Stimulated activated CD4-positive, alpha-beta T cell treated with anti-CD3 and anti-CD28 coated beads, TNF-alpha, amount 100 ng/mL, for 1 hour (primary cell): Measurements from ENCODE around the gene FBXL7.

ENCODE experiments used
- DNase-seq, 3 donors: peaks; one replicate each; pipeline ENCODE4 v3.0.0-alpha.2; 2020; ENCODE audit warnings: low read depth in 3 of 3, low spot score in 1 of 3

FBXL7 gene

DNA sequence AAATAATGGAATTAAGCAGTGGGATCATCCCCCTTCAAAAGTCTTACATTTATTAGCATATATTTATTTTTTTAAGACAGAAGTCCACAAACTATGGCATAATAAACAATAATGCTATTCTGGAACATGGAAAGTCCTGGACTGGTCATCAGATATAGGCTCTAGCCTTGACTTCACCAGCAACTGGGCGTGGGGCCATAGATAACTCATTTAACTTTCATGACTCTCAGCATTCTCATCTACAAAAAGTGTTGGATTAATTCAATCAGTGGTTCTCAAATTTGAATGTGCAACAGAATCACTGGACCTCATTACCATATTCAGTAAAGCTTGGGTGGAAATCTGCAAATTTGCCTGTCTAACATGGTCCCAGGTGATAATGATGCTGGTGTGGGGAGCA is 253.8 kb downstream of the FBXL7 start:
- no peak for DNase-seq

DNA sequence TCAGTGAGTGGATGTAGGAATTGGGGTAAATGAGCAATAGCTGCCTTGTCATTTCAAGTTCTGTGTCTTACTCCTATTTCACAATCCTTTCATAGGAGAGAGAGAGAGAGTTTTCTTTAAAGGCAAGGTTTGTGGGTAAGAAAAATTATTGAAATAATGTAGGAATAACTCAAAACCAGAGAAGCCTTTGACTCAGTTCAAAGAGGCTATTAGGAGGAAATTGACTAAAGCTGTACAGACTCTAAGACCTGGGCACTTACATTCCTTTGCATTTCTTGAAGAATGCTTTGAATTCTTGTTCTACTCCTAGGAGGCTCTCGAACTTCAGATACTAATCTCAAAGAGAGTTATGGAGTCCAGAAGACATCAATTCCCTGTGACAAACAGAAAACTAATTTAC is 257.1 kb downstream of the FBXL7 start:
- no peak for DNase-seq

DNA sequence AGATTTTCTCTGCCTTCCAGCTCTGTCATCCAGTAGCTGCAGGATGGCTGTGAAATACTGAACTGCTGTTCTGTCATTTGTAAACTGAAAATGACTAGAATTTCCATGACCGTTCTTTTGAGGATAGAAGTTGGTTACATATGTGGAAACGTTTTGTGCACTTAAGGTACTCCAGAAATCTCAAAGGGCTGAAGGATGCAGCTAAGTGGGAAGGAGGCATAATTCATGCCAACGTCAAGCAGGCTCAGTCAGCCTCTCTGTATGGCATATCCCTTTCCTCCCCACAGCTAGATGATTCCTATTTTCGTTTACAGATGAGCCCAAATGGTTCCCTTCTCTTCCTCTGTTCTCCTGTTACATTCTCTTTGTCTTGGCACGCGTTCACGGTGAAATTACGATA is 257.6 kb downstream of the FBXL7 start:
- no peak for DNase-seq

DNA sequence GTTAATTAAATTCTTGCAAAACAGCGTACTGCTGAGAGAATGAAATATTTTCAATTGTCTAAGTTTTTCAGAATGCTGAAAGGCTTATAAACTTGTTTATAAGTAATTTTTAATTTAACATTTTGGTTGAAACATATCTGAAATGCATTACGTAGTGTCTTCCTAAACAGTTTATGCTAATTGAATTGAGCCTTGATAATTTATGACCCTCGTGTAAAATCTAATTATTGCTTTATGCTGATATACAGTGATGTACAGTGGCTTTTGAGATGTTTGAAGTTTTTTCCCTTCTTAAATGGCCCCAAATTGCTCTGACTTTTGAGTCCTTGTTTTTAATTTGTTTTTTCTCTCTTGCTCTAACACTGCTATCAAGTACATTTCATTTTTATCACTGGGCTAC is 262.7 kb downstream of the FBXL7 start:
- no peak for DNase-seq

DNA sequence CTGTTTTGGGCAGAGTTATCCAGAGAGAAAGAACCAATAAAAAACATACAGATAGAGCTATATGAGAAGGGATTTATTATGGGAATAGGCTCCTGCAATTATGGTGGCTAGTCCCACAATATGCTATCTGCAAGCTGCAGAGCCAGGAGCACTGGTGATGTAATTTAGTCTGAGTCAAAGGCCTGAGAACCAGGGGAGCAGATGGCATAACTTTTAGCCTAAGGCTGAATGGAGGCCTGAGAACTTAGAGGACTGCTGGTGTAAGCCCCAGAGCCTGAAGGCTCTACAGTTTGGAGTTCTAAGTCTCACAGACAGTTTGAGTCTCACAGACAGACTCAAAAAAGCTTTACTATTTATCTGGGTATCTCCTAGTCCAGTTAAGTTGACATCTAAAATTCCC is 263.8 kb downstream of the FBXL7 start:
- DNase-seq, result no peak

DNA sequence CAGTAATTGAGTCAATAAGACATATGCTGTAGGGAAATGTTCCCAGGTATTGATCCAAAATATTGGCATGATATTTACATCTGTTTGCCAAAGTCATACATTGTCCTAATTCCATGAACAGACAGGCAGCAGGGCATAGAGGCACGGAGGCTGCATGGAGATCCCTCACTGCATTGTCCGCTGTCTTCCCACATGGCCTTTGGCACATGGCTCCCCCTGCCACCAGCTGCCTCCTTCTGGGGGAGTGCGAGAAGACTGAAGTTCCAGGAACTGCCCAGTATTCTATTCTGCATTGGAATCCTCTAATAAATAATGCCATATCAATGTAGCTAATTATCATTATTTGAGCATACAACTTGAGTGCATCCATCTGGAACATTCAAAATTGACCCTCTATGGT is 269.0 kb downstream of the FBXL7 start:
- DNase-seq, result no peak

DNA sequence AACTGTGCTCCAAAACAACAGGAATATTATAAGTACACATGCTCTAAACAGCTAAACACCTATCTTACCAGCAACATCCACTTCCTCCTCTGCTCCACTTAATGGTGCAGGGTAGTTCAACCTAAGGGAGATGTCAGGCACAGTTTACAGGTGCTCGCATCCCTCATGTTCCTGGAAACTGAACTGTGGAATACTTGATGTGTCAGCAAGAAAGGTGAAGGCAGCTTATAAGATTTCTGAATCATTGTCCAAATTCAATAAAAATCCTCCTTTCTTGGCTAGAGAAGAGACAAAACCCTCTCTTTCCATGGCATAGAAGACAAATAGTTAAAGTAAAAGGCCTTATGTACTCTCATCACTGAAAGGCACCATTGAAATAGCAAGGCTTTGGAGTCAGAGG is 272.2 kb downstream of the FBXL7 start:
- DNase-seq, result no peak

DNA sequence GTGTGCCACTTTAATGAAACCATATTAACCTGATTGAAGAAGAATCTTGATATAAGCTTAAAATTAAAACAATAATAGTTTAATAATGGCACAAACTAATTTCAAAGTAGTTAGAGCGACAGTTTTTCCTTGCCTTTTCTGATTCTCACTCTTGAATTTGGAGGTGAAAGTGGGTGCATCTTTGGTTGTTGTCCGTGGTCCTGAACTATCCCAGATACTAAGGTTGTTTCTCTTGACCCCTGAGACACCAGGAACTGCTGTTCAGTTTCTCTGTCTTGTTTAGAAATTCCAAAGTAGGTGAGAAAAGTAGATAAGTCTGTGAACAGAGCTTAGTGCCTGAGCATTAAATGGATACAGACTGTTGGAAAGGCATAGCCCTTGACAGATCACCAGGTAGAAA is 274.7 kb downstream of the FBXL7 start:
- no peak for DNase-seq

DNA sequence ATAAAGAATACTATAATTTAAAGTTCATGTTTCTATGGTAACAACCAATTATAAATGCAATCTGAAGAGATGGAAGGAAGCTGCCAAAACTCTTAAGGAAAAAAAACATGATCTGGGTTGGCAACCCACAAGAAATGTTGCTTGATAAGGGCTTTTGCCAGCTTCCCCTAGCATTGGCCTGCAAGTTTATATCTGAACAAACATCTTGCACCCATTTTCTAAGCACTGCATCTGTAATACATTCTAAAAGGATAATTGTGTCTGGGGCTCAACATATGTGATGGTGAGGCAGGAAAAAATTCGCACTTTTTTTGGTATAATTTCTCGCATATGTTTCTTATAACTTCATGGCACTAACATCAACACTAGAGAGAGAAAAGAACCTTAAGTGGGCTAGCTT is 276.4 kb downstream of the FBXL7 start:
- no peak for DNase-seq

DNA sequence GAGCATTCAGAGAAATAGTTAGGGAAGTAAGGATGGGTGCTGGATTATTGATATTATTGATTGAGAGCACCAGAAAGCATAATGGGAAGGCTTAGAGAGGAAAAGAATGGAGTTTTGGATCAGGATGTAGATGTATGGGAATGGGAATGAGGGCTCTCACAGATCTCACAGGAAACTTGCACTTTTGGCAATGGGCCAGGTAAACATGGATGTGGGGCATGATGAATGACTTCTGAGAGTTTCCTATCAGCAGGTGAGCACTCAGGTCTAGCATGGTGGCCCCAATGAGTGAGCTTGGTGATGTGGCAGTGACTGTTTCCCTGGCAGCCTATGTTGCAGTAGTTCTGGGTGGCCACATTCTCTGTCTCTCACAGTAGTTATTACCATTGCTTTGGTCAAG is 283.8 kb downstream of the FBXL7 start:
- no peak for DNase-seq

DNA sequence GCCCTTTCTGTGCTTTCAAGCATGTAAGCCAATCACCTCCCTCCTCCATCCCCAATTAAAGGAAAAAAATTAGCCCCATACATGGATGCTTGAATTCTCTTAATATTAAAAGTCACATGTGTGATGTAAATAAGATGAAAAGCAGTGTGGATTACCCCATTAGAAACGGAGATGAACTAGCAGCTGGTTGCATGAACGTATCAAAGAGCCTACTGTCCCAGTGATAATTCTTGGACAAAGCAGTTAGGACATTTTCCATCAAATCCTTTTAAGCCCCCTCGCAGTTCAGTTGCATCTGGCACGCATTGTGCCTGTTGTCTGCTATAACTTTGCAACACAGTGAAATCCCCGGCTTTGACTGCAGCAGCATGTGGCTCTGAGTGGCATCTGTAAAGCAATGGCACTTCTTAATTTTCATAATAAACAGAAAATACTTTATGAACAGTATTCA is 285.6 kb downstream of the FBXL7 start:
- no peak for DNase-seq

DNA sequence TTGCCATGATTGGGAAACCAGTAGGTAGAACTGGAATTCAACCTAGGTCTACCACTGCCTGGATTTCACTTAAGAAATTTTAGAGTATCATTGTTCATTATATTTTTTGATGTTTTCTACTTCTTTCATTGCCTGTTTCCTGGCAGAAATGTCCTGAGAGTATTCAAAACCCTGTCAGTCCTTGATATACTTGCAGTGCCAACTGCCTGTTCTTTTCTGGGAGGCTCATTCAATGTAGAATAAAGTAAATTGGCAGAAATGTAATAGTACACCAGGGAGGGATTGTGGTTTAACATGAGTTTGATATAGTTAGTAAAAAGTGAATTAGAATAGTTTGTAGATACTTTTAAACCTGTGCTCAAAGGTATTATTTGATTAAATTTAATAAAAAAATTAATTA is 286.3 kb downstream of the FBXL7 start:
- DNase-seq, result no peak

DNA sequence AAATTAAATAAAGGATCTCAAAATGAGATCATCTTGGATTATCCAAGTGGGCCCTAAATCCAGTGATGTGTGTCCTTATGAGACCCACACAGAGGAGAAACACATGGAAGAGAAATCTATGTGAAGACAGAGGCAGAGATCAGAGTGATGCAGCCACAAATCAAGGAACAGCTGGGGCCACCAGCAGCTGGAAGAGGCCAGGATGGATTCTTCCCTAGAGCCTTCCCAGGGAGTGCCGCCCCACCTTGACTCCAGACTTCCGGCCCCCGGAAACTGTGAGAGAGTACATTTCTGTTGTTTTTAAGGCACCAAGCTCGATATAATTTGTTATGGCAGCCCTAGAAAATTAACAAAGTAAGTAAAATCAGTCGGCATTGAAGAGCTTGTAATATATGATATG is 286.9 kb downstream of the FBXL7 start:
- no peak for DNase-seq

DNA sequence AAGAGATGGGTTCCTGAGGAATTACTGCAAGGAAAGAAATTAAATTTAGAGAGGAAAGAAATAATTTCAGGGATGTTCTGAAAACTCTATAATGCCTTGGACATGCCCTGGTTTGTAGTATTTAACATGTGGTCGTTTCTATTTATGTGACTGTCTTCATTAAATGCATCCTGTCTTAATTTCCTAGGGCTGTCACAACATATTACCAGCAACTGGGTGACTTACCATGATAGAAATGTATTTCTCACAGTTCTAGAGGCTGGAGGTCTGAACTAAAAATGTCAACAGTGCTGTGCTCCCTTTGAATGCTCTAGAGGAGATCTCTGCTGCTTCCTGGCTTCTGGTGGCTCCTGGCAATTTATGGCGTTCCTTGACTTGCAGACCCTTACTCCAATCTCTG is 287.7 kb downstream of the FBXL7 start:
- no peak for DNase-seq

DNA sequence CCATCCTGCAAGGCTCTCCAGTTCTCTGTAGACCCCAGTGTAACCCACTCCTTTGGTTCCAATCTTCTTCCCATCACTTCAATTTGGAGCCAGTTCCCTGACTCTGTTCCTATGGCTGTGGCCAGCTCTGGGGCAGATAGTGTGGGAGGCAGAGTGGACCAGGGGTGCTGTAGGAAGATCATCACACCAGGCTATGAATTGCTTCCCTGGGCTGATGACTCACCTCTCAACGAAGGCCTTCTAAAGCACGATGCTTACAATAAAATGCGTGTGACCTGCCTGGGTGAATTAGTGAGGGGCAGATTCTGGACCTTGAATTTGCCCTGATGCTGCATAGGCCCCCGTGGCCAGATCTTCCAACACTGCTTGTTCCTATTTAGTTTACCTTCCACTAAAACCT is 289.7 kb downstream of the FBXL7 start:
- no peak for DNase-seq

DNA sequence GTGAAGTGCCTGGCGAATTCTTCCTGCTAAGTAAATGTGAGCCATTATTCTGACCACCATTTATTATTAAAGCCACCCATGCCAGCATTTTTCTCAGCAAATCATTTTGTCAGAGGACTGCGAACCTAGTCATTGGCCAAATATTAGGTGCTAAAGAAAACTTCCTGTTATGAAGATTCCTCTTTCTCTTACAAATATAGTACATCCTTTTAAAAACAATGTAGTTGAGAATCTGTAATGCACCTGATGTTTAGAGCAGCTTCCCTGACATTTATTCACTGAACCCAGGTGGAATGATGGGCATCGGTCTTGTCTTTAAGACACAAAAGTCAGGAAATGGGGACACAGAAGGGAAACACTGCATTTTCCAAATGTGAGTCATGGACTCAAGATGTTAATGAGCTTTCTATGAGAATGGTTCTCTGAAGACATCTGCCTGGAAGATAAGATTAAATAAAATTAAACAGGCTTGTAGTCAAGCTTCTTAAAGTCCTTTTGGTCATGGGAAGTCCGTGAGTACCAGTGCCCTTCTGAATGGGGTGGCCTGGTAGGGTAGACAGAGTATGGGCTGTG is 290.6 kb downstream of the FBXL7 start:
- DNase-seq, result no peak

DNA sequence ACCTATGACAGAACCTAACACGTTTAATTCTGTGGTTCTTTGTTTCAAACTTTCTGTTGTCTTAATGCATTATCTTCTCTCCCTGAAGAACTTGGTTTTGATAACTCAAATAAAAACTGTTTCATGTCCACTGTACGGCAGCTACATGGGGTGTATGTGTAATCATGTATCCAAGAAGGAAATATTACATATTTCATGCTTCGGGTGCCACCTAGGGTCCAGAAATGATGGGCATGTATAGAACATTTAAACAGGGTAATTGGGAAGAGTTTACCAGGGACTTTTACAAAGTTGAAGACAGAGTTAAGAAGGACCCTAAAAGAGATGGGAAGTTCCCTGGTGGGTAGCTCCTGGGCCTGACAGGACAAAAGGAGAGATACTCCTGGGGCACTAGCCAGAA is 291.3 kb downstream of the FBXL7 start:
- no peak for DNase-seq

DNA sequence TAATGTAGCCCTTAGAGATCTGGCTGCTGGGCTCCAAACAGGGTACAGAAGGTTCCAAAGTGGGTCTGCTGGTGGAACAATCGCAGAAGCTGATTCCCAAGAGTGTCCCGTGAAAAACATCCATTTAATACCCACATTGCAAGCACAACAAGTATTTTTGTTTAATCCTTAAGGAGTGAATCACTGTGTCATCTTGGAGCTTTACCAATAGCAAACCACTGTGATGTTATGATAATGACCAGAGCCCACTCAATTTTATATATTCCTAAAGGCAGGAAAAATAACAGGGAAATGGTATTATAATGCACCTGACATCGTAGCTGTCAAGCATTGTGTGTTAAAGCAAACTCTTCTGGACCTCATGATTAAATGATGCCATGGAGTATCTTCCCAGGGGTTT is 291.9 kb downstream of the FBXL7 start:
- no peak for DNase-seq

DNA sequence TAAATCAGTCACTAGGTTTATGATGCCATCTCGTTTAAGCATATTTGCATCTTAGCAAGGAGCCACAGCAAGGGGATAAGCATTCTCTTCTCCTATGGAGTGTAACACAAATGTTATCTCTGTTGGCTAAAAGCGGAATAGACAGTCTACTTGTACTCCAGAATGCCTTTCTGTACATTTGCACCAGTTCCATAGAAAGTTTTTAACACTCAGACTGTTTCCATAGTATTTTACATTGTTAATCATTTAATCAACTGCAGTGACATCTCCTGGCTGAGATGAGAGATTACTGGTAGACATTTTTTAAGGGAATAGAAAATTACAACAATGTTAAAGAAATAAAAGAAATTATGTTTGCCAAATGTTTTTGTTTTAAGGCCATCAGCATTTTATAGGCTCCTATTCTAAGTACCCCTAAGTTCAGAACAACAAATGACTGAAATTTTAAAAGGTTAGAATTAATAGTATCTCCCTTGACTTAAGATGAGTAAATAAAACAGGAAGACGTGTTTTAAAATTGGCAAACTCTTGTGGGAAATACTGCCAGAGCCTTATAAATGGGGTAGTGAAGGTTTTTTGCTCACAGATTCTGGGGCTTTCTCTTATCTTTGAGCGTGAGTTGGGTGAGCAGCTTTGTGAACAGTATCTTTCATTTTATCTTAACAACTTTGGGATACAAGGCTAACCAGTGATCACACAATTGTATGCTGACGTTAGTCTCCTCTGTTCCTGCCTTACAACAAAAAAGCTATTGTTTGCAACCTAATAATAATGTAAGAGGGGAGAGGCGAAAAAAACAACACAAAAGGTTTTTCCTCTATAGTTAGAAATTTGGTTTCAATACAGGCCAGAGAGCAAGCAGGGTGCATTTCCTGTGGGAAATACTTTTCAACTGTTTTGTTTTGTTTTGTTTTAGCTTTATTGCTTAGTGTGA is 294.3 kb downstream of the FBXL7 start:
- no peak for DNase-seq

DNA sequence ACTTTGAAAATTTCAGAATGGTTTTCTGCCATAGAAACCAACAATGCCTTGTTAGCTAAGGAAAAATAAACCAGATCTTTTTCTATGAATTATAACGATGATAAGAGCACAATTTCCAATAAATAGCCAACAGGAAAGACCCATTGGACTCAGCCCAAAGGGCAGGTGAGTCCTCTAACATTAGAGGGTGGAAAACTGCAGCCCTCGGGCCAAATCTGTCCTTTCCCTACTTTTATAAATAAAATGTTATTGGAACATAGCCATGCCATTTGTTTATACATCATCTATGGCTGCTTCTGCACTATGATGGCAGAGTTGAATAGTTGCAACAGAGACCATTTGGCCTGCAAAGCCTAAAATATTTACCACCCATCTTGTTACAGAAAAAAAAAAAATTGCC is 296.1 kb downstream of the FBXL7 start:
- no peak for DNase-seq

DNA sequence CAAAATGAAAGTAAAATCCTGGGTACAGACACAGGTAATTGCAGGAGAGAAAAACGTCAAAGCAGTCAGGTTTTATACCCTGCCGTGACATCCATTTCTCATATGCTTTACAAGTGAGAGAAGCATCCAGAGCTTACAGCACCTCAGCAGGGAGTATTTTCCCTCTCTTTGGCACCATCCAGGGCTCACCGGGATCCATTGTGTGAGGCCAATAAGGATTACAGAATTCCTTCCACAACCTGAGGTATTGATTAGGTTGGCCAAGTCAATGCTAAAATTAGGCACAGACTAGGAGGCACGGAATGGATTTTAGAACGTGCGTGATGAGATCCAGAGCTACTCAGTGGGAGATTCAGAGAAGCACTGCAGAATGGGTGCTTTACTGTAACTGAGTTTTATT is 296.6 kb downstream of the FBXL7 start:
- DNase-seq, result no peak

DNA sequence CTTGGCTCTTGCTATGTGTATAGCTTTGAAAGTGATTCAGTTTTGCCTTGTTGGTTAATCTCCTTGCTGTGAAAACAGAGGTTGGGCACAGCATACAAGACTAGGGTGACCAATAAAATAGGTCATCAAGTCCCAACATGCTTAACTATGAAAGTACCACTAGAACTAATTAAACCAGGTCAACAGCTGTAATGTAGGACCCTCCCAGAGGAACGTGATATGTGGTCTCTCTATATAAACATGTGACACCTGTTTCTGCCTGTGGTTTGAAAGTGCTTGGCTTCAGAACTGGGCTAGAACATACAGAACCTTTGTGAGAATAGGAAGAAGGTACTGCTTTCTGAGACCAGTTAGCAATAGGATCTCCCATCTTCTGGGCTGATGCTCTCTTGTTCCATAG is 297.1 kb downstream of the FBXL7 start:
- no peak for DNase-seq

DNA sequence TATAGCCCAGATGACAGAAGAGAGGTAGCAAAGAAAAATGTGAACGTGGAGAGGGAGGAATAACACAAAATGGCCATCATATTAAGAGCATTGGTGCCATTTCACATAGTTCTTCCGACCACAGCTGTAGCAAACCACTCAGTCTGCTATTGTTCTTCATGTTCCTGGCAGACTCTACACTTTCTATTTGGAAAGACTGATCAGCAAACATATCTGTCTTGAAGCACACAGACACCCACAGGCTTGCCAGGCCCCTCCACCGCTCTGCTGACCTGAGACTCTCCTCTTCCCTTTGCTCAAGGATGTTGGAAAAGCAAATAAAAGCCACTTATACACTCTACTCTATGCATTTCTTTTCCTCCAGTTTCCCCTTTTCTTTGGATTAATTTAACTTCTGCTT is 298.0 kb downstream of the FBXL7 start:
- DNase-seq, result no peak
